Left hindlimb (tissue), 1 donor: ENCODE results near the gene PCARE.
A peak's percentile ranks its signal among the peaks of the same experiment; 100 is the strongest.

Experiments
- DNase-seq: peaks from one replicate; pipeline ENCODE4 v3.0.0-alpha.2; 2018

PCARE gene

DNA sequence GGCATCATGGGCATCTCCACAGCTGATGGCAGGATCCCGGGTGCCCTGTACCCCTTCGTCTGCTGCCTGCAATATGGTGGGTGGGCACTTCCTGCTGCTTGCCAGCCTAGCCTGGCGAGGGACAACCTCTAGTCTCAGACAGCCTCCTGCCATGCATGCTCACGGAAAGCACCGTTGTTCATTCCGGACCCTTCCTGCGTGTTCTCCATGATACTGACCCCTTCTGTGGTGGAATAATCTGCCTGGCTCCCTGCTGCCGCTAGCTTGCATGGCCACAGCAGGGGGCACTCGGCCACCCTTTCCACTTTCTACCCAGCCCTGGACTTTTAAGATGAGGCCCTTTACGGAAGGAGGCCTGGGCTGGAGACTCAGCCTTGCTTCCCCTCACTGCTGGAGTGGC, 12.0 kb downstream of the PCARE start:
- no peak for DNase-seq

DNA sequence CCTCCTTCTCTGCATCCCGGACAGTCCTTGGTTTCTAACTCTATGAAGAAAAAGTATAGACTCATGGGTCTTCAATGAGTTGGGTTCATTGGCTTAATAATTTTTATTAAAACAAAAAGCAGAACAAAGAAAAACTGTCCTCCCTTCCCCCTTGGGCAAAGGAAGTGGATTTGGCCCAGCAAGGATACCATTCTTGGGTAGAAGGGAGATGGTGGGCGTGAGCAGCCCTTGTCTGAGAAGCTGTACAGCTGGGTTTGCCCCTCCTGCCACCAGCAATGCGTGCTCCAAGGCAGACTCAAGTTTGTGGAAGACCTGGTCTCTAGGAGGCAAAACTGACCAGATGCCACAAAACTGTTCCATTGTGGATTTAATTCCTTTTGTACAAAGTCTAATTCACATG, 12.7 kb downstream of the PCARE start:
- DNase-seq, result no peak

- DNase-seq, result no peak
Observed at GRCh38 chr2:29061176-29061575, 13.1 kb downstream of the PCARE start.

- no peak for DNase-seq
Observed at GRCh38 chr2:29060441-29060840, 13.9 kb downstream of the PCARE start.

DNA sequence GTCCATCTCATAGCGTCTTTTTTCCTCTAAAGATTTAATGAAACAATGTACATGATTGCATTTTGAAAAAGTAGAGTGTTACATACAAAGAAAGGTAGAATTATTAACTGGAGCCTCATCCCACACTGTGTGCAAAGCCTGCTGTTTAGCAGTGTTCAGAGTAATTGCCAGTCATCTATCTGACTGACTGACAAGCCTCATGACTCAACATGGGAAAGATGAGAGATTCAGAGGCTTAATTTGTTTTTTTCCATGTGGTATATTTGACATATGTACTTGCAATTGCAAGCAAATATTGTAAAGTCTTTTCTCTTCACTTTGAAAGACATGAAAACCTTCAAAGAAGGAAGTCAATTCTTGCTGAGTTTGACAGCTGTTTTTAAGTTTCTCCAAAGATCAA, 14.7 kb downstream of the PCARE start:
- no peak for DNase-seq

GRCh38 chr2:29057006-29057405, 17.3 kb downstream of the PCARE start:
- no peak for DNase-seq

DNA sequence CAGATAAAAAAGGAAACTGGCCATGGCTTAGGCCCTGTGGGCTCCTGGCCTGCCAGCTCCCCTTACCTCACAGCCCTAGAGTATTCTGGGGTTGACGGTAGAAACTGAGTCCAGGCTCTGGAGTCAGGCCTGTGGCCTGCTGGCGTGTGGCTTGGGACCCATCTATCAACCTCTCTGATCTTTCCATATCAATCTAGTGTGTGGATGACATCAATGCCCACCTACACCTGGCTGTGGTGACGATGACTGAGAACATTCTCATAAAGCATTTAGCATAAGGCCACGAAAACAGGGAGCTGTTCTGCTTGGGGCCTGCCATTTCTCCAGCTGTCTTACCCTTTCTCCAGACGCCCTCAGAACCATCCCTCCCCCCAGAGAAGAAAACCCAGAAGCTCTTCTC, 17.9 kb downstream of the PCARE start:
- DNase-seq, result no peak

- DNase-seq, result no peak
Observed at GRCh38 chr2:29055601-29056000, 18.7 kb downstream of the PCARE start.

GRCh38 chr2:29054430-29054829, 19.9 kb downstream of the PCARE start:
- DNase-seq, result no peak

DNA sequence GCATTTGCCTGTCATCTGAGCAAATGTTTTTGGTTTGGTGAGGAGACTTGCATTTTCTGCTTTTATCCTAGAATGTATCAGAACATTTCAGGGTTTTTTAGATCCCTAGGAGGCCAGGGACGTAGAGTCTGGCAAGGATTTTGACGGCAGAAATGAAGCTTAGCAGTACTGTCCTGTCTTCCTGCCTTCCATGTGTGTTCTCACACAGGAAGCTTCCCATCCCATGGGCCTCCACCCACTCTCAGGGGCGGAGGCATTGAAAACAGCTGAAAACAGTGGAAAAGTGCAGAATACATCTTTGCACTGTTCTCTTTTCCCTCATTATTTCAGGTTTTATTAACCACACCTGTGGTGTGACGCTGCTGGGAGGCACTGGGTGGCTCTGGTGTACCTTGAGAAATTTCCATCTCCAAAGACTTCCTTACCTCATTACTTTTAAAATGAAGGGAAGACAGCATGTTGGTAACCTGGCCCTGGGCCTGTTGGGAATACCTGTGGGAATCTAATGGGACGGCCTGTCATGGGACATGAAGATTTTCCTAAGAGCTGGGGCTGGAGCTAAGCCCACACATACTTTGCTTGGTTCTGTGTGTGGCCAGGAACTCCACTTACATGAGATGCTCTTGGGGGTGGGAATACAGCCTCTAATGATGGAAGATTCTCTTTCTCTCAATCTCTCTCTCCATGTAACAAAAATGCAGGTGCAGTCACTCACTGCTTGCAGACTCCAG, 20.5 kb downstream of the PCARE start:
- no peak for DNase-seq

GRCh38 chr2:29053223-29053622, 21.1 kb downstream of the PCARE start:
- no peak for DNase-seq

DNA sequence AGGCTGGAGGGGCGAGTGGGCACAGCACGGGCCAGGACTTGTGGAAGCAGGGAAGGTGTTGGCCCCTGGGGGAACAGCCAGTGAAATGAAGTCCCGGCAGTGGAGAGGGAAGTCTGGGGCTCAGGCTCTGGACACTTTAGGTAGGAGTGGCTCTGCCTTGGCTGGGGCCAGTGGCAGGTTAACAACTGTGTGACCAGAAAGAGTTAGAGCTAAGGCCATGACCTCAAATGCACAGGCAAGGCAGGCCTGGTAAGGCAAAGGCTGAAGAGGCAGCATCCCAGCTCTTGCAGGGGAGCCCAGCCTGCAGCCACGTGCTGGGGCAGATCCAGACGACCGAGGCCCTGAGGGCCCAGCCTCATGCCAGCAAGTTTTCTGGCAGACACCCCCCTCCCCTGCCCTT, 21.5 kb downstream of the PCARE start:
- no peak for DNase-seq

- no peak for DNase-seq
Observed at GRCh38 chr2:29051730-29052129, 22.6 kb downstream of the PCARE start.

GRCh38 chr2:29050591-29050990, 23.7 kb downstream of the PCARE start:
- DNase-seq, result no peak

GRCh38 chr2:29047083-29047845, 27.1 kb downstream of the PCARE start:
- no peak for DNase-seq

- no peak for DNase-seq
Observed at GRCh38 chr2:29046321-29046720, 28.0 kb downstream of the PCARE start.

DNA sequence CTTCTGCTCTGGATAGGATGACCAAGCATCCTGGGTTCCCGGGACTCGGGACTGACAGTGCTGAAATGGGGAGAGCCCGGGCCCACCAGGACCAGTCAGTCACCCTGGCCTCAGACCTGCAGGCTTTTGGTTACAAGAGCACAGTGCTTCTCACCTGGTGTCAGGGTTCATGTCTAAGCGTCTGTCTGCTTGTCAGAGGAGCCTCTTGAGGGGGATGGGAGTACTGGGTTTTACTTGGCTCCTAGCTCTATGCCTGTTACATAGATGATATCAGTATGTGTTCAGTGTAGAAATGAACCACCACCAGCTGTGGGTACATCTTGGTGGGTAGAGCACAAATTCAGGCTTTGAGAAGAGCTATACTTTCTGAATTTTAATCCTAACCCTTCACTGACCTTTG, 29.9 kb downstream of the PCARE start:
- DNase-seq, result no peak

DNA sequence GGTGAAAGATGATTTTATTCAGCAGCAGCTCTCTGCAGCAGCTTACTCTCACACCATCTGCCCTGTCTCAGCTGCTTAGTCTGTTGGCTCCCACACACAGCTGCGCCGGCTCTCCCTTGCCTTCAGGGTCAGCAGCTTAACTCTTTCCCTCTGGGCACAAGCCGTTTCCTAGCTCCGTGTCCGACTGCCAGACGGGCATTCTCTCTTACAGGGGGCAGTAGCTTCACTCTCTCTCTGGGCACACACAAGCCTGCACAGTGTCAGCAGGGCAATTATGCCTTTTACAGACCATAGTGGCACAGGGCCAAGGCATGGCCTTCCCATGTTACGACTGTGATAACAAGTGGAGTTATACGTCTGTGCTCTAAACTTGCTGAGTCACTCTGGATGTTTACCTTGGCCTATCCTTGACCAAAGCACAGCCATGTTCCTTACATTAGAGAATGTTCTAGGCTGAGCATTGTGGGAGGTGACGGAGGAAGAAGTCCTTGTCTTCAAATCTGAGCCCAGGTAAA, 31.7 kb downstream of the PCARE start:
- DNase-seq, result peak; percentile 62

GRCh38 chr2:29041161-29041660, 33.1 kb downstream of the PCARE start:
- DNase-seq, result no peak

DNA sequence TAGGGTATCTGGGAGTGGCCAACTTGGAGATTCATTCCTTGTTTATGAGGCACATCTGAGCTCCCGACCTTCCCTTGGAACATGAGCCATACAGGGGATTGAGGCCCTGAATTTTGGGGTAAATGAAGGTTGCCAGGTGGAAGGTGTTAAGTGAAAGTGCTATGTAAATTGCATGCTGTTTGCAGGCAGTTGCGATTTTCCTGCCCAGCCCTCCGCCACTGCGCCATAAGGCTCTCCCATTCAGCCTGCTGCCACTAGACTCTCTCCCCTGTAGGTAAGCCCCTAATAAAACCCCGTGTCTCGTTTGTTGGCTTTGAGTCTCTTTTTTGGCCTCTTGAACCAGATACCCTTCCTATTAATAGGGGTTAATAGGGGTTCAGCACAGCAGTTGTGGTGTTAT, 33.8 kb downstream of the PCARE start:
- DNase-seq, result no peak

DNA sequence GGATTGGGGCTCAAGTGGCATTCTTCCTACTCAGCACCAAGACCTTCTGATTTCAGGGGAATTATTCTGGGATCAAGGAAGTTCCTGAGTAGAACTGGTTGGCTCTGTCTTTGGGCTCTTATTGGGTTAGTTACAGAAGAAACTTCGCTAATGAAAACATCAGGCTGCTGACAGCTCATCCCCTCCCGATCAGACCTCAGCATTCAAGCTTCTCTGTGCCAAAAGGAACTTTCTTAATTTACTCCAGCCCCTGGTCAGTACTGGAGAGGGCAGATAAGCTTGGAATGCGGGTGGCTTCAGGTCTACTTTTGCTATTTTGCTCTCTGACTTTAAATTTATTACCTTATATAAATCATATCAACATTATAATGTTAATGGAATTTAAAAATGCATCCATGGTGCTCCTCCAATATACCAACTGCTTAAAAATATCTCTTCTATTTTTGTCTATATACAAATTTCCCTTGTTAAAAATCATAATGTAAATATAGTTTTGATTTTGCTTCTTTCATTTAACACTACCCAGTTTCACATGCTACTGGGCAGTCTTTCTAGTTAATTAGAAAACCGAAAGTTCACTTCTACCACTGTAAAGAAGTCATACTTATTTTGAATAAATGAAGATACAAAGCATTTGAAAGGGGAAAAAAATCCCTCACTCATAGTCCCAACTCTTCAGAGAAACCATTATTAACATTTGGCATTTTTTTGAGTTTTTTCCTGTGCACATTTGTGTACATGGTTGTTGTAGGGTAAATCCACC, 34.4 kb downstream of the PCARE start:
- DNase-seq, result no peak

- no peak for DNase-seq
Observed at GRCh38 chr2:29035016-29035745, 39.1 kb downstream of the PCARE start.

DNA sequence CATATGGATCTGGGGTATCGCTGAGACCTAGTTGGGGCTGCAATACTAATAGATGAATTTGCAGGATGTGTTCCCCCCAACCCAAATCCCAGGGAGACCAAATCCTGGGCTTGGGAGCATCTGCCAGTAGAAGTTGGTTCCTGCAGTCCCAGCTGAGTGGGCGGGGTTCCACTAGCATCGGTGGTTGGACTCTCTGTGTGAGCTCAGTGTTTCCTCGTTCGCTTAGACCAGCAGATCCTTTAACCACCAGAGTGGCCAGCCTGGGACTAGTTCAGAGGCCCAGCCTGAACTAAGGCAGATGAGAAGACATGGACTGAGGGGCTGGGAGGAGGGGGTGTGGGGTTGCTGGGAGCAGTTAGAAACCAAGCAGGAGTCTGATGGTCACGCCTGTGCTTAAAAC, 40.7 kb downstream of the PCARE start:
- DNase-seq, result no peak
